Jurkat, Clone E6-1 (cell line): ENCODE results near the gene SCAMP1.

Source experiments
- DNase-seq: peaks from one replicate; pipeline ENCODE4 v3.0.0-alpha.2; 2011; ENCODE audit warnings: low read depth, low spot score
- H3K4me3 ChIP-seq: 2 replicates; pipeline ENCODE4 v1.5.1; 2011; ENCODE audit warnings: mild to moderate bottlenecking, low read length, control low read depth, moderate library complexity

The SCAMP1 gene

DNA sequence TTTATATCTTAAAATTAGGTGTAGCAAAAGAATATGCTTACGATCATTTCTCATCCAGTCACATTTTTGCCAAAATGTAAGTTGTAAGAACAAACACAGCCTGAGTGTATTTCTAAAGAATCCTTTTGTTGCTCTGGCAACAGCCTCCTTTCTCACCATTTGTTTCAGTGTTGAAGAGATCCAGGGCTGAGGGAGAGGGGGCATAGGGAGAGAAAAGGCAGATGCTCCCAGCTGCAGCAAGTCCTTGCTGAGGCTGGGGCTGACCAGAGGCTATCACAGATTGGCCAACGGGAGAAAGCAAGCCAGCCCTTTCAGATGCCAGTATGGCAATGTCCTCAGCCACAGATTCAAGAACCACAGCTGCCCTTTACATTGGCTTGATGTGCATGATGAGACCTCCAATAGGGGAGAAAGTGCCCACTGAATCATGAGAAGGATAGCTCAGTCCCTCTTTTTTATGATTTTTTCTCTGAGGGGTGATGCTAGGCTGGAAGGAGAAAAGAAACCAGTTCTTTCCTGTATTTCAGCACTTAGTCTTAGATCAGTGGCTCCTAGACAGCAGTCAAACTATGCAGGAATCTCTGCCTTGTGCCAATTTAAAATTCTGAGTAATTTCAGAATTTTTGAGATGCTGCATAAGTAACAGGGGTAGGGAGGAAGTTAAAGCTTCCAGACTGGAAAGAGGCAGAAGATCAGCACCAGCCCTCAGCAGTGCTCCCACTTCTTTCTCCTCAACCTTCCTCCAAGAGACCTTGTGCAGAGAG is 146.0 kb downstream of the SCAMP1 start:
- H3K4me3 ChIP-seq: no peak overlapping the region
- no peak for DNase-seq

DNA sequence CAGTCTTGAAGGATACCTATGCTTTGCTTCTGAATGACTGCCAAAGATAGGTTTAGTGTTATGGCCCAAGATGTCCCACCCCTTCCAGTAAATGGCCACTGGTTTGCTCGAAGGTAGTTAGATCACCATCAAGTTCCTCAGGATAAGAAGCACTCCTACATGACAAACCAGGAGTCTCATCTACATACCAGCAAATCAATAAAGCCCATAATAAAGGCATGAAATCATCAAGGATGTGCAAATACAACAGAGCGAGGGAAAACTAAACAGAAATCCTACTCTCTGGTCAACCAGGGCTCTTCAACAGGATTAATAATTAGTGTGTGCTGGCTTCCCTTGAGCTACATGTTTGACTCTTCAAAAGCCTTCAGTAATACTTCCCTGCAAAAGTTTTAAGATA is 147.1 kb downstream of the SCAMP1 start:
- no peak for DNase-seq
- no peak overlapping the region for H3K4me3 ChIP-seq

DNA sequence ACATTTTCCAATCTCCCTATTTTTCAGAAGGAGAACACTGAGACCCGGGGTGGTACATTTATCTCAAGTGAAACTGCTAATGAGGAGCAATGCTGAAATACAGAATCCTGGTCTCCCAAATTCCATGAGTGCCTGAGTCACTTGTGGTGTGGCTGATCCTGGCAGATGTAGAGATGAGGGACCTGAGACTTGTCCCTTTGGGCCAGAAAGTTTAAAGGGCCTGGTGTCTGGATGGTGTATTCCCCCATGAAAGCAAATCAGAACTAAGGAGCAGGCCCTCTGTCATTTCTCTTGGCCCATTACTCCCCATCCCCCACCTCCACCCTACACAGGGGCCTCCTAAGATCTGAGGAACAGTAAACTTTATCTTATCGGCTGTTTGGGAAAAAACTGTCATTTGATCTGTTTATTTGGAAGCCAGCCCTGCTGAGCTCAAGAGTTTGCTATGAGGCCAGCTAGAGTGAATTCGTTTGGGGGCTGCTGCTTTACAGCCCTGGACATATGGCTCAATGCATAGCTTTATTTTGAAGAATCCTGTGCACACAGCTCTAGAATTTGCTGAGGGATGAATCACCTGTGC is 147.9 kb downstream of the SCAMP1 start:
- no peak overlapping the region for H3K4me3 ChIP-seq
- no peak for DNase-seq

DNA sequence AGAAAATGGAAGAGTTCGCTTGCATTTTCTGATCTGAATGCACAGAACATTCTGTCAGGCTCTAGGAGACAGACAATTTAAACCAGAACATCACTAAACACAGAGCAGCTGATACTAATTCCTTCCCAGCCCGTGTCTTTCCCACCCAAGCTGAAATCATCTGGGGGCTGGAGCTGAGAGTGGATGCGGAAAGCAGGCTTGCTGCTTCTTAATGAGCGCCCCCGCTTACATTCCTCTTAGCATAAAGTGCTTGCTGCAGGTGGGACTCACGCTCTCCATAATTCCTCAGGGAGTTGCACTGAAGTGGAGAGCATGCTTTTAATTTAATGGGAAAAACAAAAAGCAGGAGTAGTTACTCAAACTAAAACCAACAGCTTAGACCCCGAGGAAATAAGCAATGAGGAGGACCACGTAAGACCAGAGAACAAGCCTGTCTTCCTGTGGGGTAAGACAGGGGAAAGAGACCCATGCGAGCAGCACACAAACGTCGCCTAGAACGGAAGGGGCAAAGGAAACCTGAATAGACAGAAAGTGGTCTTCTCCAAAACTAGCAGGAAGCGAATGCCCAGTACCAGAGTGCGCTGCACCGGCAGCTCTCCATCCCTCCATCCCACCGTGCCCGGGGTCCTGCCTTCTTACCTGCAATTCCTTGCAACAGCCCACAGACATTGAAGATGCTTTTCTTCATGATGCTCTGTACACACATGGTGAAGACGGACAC is 148.9 kb downstream of the SCAMP1 start:
- no peak for DNase-seq
- no peak overlapping the region for H3K4me3 ChIP-seq

DNA sequence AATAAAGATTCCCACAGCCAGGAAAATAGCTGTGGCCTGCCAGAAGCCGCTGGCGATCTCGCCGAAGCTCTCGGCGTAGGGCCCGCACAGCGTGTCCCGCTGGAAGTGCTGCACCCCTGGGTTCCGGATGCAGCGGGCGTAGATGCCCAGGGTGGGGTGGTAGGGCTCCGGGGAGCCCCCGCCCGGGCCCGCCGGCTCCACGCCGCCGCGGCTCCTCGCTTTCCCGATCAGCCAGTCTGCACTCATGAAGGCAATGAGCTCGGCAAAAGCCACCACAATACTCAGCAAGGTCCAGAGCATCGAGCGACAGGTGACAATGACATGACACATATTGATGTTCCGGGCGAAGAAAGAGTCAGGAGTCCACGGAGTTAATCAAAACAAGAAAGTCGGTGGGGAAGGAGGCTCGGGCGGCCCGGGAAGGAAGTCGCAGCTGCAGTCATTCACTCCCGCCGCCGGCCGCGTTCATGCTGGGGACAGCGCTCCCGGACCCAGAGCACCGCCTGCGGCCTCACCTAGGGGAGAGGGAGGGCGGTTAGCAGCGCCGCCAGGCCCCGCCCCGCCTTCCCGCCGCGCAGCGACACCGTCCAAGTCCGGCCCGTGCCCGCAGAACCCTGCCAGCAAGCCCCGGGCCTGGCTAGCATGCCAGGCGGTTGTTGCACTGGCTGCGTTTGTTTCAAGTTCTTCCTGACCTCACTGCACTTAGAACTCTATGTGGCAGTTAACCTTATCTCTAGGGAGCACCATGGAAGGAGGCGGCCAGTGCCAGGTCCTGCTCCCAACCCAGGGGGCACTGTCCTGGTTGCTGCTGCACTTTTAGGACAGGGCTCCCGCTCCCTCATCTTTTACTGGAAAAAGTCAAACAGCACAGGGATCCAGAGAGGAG is 149.7 kb downstream of the SCAMP1 start:
- no peak for DNase-seq
- peak overlapping the region; percentile 9; the same call in 1 of the 2 replicates for H3K4me3 ChIP-seq

DNA sequence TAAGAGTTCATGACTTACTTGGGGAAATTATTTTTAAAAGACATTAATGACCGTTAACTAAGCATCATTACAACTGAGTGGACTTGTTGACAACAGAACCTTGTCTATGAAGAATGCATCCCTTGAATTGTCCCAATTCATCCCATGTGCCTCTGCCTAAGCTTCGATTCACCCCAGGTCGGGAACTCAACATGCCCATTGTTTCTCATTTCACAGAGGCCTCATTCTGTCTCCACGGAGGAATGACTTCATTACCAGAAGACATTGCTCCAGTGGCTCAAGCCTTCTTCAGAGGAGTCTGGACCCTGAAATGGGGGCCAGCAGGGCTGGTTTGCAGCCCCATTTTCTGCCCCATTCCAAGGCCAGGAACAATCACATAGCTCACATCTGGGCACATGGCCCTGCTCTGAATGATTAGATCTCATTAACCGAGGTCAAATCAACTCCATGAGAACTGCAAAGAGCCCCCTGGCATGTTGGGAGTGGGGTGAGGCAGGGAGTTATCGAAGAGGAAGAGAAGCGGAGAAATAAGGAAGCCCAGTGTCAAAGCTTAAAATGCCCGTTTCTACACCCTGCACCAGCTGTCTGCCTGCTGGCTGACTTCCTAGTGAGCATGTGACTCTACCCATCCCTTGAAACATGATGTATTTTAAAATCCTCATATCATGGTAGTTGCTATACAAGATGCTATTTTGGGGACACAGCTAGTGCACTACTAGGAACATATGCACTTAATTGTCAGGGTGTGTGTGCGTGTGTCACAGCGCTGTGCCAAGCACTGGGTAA is 150.9 kb downstream of the SCAMP1 start:
- no peak overlapping the region for H3K4me3 ChIP-seq
- DNase-seq: no peak

DNA sequence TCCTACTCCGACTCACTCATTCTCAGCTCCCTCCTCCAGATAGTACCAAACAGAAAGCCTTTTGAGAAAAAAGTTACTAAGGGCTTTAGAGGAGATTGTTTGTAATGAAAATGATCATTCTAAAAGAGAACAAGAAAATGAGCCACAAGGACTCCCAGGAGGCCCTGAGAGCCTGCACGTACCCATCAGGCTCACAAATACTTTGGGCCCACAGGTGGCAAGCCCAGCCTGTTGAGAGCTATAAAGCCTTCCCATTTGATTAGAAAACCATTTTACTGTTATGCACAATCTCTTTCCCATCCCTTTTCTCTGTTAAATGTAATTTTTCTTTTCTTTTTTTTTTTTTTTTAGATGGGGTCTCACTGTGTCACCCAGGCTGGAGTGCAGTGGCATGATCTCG is 152.0 kb downstream of the SCAMP1 start:
- DNase-seq: no peak
- no peak overlapping the region for H3K4me3 ChIP-seq

DNA sequence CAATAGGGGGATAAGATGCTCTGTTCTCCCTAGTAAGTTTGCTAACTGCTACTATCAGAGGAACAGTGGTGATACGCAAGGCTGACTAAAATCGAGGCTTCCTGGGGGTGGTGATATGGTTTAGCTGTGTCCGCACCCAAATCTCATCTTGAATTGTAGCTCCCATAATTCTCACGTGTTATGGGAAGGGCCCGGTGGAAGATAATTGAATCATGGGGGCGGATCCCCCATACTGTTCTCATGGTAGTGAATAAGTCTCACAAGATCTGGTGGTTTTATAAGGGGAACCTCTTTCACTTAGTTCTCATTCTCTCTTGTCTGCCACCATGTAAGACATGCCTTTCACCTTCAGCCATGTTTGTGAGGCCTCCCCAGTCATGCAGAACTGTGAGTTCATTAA is 153.0 kb downstream of the SCAMP1 start:
- DNase-seq: no peak
- no peak overlapping the region for H3K4me3 ChIP-seq

DNA sequence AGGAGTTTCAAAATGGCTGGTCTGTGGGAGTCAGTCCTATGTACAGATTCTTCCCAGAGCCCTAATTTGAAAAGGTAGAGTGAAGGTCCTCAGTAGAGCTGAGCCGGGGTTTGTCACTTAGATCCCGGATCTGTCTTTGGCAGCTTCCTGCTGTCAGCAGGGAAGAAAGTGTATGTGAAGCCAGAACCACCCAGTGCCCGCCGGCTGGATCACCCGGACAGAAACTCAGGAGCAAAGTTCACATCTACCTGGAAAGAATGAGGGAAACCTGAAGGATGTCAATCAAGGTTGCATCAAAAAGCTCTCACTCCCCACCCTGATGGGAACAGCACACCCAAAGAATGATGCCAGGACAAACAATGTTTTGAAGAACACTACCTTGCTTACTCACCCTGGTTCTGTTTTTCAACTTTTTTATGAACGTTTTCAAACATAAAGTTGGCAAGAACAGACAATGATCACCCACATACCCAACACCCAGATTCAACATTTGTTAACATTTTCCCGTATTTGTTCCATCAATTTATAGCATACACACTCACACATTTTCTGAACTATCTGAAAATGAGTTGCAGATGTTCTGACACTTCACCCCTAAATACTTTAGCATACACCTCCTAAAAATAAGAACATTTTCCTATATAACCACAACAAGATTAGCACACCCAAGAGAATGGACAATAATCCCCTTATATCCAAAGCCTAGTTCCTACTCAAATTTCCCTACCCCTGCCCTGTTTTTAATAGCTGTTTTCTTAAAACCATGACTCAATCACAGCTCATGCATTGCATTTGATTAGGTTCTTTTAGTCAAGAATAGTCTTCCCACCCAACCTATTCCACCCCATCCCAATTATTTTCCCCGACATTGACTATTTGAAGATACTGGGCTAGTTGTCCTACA is 154.3 kb downstream of the SCAMP1 start:
- DNase-seq: no peak
- no peak overlapping the region for H3K4me3 ChIP-seq

DNA sequence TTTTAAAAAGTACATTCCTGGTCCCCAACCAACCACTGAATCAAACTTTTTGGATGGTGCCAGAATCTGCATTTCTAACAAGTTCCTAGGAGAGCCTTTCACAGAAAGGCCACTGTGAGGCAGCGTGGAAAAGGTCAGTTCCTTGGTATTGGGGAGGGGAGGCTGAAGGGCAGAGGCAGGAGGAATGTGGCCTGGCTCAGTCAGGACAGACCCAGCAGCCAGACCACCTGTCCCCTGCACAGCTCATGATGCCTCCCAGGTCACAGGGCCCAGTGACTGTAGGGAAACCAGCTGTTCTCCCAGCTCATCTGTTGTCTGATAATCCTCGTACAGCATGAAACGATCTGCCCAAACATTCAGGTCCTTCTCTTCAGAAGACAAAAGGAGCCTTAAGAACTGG is 155.3 kb downstream of the SCAMP1 start:
- DNase-seq: no peak
- no peak overlapping the region for H3K4me3 ChIP-seq

DNA sequence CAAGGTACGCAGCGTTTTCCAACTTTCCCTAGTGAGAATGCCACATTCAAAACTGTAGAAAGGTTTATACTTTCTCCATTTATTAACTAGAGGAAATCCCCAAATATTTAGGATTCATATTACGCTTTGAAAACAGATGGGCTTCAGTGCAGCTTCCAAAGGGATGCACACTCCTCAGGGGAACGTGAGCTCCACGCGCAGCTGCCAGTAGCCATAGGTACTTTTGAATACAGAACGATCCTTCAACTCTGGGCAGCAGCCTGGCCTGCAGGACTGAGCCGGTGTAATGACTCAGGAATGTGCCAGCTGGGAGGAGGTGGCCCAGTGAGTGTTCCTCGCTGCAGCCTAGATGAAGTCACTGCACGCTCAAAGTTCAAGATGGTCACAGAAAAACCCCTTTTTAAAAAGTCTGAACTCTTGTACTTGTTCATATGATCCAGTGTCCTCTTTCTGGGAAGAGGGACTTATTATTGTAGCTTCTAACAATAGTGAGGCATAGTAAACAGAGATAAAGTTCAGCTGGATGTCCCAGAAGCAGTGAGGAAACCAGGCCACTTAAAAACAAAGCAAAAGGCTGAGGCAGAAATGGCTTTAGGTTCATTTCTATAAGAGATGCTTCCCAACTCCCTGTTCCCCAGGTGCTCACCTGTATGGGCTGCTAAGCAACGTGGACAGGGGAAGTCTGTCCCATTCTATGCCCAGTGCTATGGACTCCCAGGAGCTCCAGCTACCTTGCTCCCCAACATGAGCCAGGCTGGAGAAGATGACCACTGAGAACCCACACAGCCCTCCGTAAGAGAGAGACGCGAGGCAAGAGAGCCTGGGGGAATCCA is 158.2 kb downstream of the SCAMP1 start:
- H3K4me3 ChIP-seq: no peak overlapping the region
- DNase-seq: no peak

DNA sequence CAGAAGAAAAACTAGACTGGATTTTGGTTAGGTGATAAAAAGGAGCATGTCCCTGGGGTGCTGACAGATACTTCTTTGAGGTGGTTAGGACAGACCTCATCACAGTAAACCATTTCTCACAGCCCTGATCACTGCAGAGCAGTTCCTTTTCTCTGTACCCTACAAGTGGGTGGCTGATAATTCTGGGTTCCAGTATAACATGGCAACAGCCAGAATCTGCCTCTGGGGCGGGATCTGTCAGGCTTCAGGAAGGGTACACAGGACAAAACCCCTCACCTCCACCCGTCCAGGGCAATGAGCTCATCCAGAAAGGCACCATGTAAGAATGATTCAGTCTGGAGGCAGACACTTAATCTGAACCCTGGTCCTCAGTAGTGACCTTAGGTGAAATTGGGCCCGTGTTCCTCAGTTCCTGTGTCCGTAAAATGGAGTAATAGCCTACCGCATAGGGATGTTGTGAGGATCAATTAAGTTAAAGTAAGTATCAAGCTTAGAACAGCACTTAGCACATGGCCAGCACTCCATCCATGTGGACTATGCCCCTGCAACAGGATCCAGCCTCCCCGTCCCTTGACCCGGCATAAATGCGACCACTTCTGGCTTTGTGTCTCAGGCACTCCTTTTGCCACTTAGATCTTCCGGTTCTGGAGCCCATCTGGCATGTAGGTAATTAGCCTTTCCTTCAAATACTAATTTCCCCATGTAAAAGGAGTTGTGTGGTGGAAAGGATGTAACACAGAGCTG is 159.0 kb downstream of the SCAMP1 start:
- H3K4me3 ChIP-seq: no peak overlapping the region
- DNase-seq: peak; percentile 51

DNA sequence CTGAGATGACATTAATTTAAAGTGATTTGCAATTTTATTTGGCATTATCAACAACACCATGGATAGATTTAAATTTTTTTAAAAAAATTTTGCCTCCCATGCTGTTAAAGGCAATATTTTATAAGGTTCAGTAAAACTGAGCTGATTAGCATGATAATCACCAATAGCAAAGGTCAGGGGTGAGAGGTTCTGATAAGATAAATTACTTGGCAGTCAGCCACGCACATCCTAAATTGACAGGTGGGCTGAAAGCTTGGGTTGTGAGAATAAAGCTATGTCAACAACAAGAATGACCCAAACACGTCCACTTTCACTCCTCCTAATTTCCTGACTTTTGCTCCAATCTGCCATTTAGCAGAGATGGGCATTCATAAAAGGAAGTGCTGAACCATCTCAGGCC is 161.0 kb downstream of the SCAMP1 start:
- no peak overlapping the region for H3K4me3 ChIP-seq
- DNase-seq: no peak

DNA sequence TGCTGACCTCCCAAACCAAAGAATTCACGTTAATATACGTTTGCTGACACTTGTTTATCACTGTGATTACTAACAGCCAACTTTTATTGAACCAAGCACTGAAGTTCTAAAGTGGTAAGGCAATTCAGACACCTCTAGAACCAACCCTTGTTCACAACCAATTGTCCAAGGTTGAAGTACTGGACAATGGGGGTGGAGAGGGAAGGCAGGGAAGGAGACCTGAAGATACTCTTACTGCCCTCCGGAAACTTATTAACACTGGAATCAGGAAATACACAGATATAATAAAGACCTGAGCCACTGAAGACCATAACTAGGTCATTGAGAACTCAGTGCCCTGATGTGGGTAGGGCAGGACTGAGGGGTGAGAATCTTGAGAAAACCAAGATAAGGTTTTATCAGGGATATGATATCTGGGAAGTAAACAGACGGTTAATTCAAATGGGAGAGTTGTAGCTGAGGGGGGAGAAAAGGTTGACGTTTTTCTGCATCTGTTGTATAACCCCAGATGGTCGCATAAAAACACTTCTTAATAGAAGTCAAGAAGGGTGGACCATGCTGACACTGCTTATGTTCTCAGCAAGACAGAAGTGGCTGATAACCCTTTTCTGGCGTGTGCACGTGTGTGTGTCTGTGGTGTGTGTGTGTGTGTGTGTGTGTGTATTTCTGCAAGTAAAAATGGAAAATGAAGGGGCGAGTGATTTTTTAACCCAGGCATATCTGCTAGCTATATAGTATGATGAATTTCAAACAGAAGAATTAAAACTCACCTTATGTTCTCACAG is 162.3 kb downstream of the SCAMP1 start:
- DNase-seq: no peak
- no peak overlapping the region for H3K4me3 ChIP-seq

DNA sequence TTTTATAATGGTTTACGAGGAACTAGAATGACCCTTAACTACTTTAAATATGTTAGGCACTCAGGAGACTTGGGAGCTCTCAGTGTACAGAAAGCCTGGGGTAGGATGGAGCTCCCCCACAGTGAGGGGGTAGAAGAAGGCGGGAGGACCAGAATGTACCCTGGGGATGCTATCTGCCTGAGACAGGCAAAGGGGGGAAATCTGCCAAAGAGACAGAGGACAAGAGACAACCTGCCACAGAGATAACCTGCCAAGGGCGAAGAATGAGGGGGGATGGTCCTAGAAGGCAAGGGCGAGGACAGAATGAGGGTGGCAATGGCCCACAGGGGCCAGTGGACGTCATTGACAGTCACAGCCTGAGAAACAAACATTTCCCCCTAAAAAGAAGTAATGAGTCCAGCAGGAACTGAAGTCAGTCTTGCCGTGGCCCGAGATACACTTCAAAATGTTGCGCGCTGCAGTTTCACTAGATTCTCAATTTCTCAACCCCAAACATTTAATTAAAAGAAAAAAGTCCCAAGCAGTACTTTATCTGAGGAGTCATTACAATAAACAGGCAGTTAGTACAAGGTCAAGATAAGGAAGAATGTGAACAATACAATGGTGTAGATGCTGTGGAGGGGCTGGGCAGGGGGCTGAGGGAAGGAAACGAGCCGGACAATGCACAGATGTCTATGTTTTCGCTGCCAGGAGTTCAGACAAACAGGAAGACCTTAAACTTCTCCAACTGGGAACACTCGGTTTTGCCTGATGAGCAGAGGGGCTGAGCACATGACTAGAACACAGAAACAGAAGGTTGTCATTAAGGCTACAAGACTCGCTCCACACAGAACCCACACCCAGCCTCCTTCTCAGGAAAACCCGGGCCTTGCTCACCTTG is 163.1 kb downstream of the SCAMP1 start:
- no peak overlapping the region for H3K4me3 ChIP-seq
- no peak for DNase-seq
